Measurements from ENCODE around the gene PATJ.

DNA sequence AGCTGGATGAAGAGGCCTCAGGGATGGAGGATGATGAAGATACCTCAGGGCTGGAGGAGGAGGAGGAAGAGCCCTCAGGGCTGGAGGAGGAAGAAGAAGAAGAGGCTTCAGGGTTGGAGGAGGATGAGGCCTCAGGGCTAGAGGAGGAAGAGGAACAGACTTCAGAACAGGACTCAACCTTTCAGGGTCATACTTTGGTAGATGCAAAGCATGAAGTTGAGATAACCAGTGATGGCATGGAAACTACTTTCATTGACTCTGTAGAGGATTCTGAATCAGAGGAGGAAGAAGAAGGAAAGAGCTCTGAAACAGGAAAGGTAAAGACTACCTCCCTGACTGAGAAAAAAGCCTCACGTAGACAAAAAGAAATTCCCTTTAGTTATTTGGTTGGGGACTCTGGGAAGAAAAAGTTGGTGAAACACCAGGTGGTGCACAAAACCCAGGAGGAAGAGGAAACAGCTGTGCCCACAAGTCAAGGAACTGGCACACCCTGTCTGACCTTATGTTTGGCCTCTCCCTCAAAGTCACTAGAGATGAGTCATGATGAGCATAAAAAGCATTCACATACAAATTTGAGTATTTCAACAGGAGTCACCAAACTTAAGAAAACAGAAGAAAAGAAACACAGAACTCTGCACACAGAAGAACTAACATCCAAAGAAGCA lies 467.8 kb downstream of the PATJ start:
- TF ChIP-seq, protein P1, sequence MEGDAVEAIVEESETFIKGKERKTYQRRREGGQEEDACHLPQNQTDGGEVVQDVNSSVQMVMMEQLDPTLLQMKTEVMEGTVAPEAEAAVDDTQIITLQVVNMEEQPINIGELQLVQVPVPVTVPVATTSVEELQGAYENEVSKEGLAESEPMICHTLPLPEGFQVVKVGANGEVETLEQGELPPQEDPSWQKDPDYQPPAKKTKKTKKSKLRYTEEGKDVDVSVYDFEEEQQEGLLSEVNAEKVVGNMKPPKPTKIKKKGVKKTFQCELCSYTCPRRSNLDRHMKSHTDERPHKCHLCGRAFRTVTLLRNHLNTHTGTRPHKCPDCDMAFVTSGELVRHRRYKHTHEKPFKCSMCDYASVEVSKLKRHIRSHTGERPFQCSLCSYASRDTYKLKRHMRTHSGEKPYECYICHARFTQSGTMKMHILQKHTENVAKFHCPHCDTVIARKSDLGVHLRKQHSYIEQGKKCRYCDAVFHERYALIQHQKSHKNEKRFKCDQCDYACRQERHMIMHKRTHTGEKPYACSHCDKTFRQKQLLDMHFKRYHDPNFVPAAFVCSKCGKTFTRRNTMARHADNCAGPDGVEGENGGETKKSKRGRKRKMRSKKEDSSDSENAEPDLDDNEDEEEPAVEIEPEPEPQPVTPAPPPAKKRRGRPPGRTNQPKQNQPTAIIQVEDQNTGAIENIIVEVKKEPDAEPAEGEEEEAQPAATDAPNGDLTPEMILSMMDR (conservative IDR thresholded peaks at IDR 0.05; ENCODE audit: low read length), result no peak
- no peak for TF ChIP-seq EZH2phosphoT487 (IDR thresholded peaks at IDR 0.05; ENCODE audit: borderline replicate concordance)

Measured in Loucy (cell line).